ENCODE results near the gene REST. TPM values are rescaled to one million over a fixed set of nuclear protein-coding genes. Genes with fewer than 3 reads are reported as not detected.

Gene REST
- total and polyA plus RNA-seq, 2 donors (not counting 3 experiments of a cell fraction or from before 2014, with no cell fraction given): 7.0 to 45.9 TPM

DNA sequence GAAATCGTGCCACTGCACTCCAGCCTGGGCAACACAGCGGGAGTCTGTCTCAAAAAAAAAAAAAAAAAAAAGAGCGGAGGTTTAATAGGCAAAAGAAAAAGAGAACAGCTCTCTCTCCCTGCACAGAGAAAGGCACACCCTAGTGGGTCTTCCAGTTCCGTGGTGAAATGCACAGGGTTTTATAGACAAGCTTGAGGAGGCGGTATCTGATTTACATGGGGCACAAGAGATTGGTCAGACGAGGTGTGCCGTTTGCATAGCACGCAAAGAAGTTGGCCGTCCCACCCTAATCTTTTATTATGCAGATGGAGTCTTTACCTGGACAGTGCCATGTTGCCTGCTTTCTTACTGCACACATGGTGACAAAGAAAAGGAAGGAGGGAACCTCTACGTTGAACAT is 33.5 kb upstream of the REST start:
- Histone ChIP-seq H3K27ac (ENCODE audit: insufficient read depth, low read depth, low read length) (no peak overlapping the region), H3K9me3 (replicated peaks; ENCODE audit: control insufficient read depth, insufficient read depth, low read length) (no peaks in the 10 kb centered on the region), H3K36me3 (ENCODE audit: control insufficient read depth in 2 of 2, extremely low read depth in 1 of 2, insufficient read depth in 2 of 2, low read length in 2 of 2) (no peaks in the 10 kb centered on the region), H3K79me2 (ENCODE audit: control insufficient read depth, insufficient read depth, low read length) (no peaks in the 10 kb centered on the region), H3K4me3 (replicated peaks in 1 of 3; ENCODE audit: insufficient read depth in 1 of 3, low read depth in 1 of 3, low read length in 3 of 3) (no peak overlapping the region), H3K4me2 (ENCODE audit: insufficient read depth, low read length) (no peak overlapping the region), H3K4me1 (ENCODE audit: control insufficient read depth, extremely low read depth, insufficient read depth, low read length) (no peaks in the 10 kb centered on the region), H4K20me1 (replicated peaks; ENCODE audit: control insufficient read depth, extremely low read depth, insufficient read depth, low read length) (no peaks in the 10 kb centered on the region), H3K9me1 (replicated peaks; ENCODE audit: control insufficient read depth, extremely low read depth, insufficient read depth, low read length) (no peaks in the 10 kb centered on the region), H3K27me3 (ENCODE audit: control insufficient read depth in 2 of 2, insufficient read depth in 2 of 2, low read length in 2 of 2) (peaks cover 0 to 4% of the 10 kb centered on the region in 2 experiments), H2AFZ (ENCODE audit: low read depth, low read length) (no peak overlapping the region), H3K9ac (replicated peaks; ENCODE audit: extremely low read depth, insufficient read depth, low read length) (no peak overlapping the region)
- DNase-seq (ENCODE audit: low read depth, low spot score) (no peak), FAIRE-seq (no peak)
- intact Hi-C loops (cut with micrococcal nuclease) (no loop called here), dilution Hi-C loops (cut with MboI; ENCODE audit: extremely low pct_ligation_motif_present, low sequenced_read_pairs) (no loop called here)
- ChIA-PET POLR2A (no interaction called here), CTCF (interaction anchor here (0.7 kb wide), 1 partner anchor 23 kb away, joined by 3 read pairs; no protein-coding TSS in a partner anchor)
- BruUV-seq (replicated peaks): no TSS peak
- TF ChIP-seq, protein P1, sequence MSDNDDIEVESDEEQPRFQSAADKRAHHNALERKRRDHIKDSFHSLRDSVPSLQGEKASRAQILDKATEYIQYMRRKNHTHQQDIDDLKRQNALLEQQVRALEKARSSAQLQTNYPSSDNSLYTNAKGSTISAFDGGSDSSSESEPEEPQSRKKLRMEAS (IDR thresholded peaks at IDR 0.05; ENCODE audit: insufficient read depth, insufficient read length): no peak
- TF ChIP-seq, protein P2, sequence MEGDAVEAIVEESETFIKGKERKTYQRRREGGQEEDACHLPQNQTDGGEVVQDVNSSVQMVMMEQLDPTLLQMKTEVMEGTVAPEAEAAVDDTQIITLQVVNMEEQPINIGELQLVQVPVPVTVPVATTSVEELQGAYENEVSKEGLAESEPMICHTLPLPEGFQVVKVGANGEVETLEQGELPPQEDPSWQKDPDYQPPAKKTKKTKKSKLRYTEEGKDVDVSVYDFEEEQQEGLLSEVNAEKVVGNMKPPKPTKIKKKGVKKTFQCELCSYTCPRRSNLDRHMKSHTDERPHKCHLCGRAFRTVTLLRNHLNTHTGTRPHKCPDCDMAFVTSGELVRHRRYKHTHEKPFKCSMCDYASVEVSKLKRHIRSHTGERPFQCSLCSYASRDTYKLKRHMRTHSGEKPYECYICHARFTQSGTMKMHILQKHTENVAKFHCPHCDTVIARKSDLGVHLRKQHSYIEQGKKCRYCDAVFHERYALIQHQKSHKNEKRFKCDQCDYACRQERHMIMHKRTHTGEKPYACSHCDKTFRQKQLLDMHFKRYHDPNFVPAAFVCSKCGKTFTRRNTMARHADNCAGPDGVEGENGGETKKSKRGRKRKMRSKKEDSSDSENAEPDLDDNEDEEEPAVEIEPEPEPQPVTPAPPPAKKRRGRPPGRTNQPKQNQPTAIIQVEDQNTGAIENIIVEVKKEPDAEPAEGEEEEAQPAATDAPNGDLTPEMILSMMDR (IDR thresholded peaks at IDR 0.05; ENCODE audit: extremely low read depth in 1 of 2, insufficient read depth in 1 of 2, low read depth in 1 of 2, low read length in 2 of 2): no peak
- TF ChIP-seq MYC (IDR thresholded peaks at IDR 0.05; ENCODE audit: low read depth, low read length) (no peak), POLR2AphosphoS5 (IDR thresholded peaks at IDR 0.05; ENCODE audit: insufficient read depth, low read depth, low read length) (no peak)

DNA sequence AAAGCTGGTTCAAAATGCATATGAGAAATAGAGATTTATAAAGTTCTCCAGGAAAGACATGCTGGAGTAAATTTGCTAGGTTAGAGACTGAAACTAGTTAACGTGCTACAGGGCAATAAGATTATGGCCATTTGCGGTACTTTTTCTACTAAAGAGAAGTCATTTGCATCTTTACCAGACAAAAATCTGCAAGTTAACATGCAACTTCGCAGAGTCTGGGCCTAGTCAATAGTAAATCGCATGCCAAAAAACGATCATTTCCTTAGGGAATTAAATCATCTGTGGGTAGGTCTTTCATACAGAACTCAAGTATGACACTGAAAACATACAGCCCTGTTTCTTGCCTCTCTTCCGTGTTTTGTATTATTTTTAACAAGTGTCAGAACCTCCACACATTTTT is 32.8 kb upstream of the REST start:
- dilution Hi-C loops (cut with MboI; ENCODE audit: extremely low pct_ligation_motif_present, low sequenced_read_pairs): no loop called here
- Histone ChIP-seq H3K36me3 (ENCODE audit: control insufficient read depth in 2 of 2, extremely low read depth in 1 of 2, insufficient read depth in 2 of 2, low read length in 2 of 2) (no peaks in the 10 kb centered on the region), H3K4me1 (ENCODE audit: control insufficient read depth, extremely low read depth, insufficient read depth, low read length) (no peaks in the 10 kb centered on the region), H3K79me2 (ENCODE audit: control insufficient read depth, insufficient read depth, low read length) (no peaks in the 10 kb centered on the region), H2AFZ (ENCODE audit: low read depth, low read length) (no peak overlapping the region), H3K27ac (ENCODE audit: insufficient read depth, low read depth, low read length) (no peak overlapping the region), H3K27me3 (ENCODE audit: control insufficient read depth in 2 of 2, insufficient read depth in 2 of 2, low read length in 2 of 2) (peaks cover 0 to 4% of the 10 kb centered on the region in 2 experiments), H4K20me1 (replicated peaks; ENCODE audit: control insufficient read depth, extremely low read depth, insufficient read depth, low read length) (no peaks in the 10 kb centered on the region), H3K4me3 (replicated peaks in 1 of 3; ENCODE audit: insufficient read depth in 1 of 3, low read depth in 1 of 3, low read length in 3 of 3) (no peak overlapping the region), H3K4me2 (ENCODE audit: insufficient read depth, low read length) (no peak overlapping the region), H3K9me1 (replicated peaks; ENCODE audit: control insufficient read depth, extremely low read depth, insufficient read depth, low read length) (no peaks in the 10 kb centered on the region), H3K9ac (replicated peaks; ENCODE audit: extremely low read depth, insufficient read depth, low read length) (no peak overlapping the region), H3K9me3 (replicated peaks; ENCODE audit: control insufficient read depth, insufficient read depth, low read length) (no peaks in the 10 kb centered on the region)
- ChIA-PET POLR2A (interaction anchor here (0.6 kb wide), 1 partner anchor 23 kb away, joined by 7 read pairs; no protein-coding TSS in a partner anchor), CTCF (no interaction called here)
- FAIRE-seq: no peak
- BruUV-seq (replicated peaks): no TSS peak
- no peak for TF ChIP-seq POLR2AphosphoS5 (IDR thresholded peaks at IDR 0.05; ENCODE audit: insufficient read depth, low read depth, low read length)
- DNase-seq (ENCODE audit: low read depth, low spot score): no peak
- intact Hi-C loops (cut with micrococcal nuclease): no loop called here

All from endothelial cell of umbilical vein (primary cell).